HG03469 (cell line): ENCODE measurements around the gene FBXO46.
"Not testable (repeated sequence)": the region's sequence is repeated elsewhere in the genome, so short reads cannot be mapped to it uniquely, and the experiment has no call there.

Experiments
- ATAC-seq: cut with Tn5 transposase; IDR thresholded peaks from one replicate; pipeline ENCODE4 v1.9.1; 2021; ENCODE audit warnings: mild to moderate bottlenecking, moderate library complexity, moderate number of reproducible peaks; ENCODE audit not compliant: unreplicated experiment

The FBXO46 gene

GRCh38 chr19:45766869-45767346 is 36.2 kb upstream of the FBXO46 start:
- no peak for ATAC-seq

DNA sequence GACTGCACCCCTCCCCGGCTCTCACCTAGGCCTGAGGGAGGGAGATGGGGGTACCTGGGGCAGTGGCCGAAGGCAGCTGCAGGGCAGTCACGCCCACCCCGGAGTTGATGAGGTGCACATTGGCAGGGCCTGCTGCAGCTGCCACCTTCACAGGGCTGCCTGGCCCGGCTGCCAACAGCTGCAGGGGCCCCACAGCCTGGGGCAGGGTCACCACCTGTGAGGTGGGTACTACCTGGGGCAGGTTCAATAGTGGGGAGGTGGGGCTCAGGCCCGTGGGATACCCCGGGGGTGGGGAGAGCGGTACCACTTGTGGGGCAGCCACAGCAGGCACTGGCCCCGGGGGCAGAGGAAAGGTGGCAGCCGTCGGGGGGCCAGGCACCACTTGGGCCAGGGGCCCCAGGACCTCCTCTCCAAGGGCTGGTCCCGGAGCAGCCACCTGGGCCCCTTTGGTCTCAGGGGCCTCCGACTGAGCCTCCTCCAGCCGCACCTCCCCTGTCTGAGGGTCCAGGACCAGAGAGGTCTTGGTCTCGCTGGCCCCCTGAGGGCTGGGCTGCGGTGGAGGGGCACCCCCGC is 35.7 kb upstream of the FBXO46 start:
- no peak for ATAC-seq

DNA sequence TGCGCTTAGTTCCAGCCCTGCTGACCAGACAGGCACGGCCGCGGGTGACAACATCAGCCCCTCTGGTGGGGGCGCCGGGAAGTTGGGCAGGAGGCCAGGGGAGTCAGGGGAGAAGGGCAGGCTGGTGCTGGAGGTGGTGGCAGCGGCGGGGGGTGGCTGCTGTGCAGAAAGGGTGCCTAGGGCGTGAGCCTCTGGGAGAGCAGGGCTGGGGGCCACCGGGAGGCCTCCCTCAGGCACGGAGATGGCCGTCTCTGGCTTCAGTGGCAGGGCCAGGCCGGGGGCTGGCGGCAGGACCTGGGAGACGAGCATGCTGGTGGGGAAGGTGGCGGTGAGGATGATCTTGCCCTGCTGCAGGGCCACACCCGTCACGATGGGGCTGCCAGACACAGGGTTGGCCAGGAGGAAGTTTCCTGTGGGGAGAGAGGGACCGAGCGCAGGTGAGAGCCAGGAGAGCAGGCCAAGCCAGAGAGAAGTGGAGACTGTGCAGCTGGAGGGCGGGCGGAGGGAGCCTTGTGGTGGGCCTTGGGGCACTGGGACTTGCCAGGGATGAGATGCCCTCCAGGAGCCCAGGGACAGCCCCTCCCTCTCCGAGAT is 35.1 kb upstream of the FBXO46 start:
- ATAC-seq, result no peak

DNA sequence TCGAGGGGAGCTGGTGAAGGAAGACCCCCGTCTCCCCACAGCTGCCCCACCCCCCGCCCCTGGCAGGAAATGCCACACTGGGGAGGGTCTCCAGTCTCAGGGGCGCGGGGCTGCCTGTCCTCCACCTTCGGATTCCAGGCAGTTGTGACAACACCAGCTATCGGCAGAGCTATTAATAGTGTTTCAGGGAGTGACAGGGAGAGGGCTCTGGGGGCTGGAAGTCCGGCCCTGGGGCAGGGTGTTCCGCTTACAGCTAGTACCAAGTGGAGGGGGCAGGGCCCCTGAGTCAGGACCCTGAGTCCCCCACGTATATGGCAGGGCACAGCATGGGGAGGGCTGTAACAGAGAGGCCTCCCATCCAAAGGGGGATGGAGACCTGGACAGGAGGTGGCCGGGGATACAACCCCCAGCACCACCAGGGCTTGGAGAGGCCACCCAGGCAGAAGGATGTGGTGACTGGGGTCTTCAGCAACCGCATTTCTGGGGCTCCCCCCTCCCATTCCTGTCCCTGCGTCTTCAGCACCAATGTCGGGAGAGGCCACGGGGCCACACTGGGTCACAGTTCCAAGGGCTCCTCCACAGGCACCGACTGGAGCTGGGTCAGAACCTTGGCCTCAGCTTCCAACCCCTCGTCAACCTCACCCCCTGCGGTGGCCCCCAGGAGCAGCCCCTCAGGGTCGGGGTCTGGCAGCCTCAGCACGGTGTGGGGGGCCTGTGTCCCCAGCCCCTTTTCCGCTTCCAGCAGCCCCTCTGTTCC is 34.4 kb upstream of the FBXO46 start:
- ATAC-seq, result no peak

- ATAC-seq, result no peak
These were observed 33.8 kb upstream of the FBXO46 start for GRCh38 chr19:45764475-45764874.

- no peak for ATAC-seq
These were observed 33.1 kb upstream of the FBXO46 start for GRCh38 chr19:45763691-45764294.

GRCh38 chr19:45762870-45763631 is 32.4 kb upstream of the FBXO46 start:
- ATAC-seq, result no peak

DNA sequence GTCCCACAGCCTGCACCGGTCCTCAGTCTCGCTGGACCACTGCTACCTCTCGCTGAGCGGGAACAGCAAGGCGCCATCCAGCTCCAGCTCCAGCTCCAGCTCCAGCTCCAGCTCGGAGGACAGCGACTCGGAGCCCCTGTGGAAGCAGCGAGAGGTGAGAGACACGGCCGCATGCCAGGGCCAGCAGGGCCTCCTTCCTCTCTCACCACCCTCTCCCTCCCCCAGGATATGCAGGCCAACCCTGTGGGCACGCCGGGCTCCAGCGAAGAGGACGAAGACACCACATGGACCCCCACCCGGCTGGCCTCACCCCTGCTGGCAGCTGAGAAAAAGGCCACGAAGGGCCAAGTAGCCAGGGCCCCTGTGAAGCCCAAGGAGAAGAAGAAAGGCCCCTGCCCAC is 31.0 kb upstream of the FBXO46 start:
- no peak for ATAC-seq

DNA sequence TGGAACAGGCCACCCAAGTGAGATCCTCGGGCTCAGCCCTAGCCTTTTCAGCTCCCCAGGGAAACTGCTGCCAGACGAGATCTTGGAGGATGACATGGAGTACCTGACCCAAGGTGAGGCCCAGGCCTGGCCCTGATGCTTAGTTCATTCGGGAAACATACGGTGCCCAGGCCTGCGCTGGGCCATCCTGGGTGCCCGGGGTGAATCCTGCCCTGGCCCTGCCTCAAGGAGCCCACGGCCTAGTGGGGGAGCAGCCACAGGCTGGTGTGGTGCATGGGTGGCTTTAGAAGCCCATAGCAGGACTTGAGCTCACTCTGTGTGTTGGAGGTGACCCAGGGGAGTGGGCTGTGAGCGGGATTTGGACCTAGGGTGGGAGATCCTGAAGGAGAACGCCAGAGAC is 28.2 kb upstream of the FBXO46 start:
- no peak for ATAC-seq

GRCh38 chr19:45757695-45758094 is 27.0 kb upstream of the FBXO46 start:
- no peak for ATAC-seq

DNA sequence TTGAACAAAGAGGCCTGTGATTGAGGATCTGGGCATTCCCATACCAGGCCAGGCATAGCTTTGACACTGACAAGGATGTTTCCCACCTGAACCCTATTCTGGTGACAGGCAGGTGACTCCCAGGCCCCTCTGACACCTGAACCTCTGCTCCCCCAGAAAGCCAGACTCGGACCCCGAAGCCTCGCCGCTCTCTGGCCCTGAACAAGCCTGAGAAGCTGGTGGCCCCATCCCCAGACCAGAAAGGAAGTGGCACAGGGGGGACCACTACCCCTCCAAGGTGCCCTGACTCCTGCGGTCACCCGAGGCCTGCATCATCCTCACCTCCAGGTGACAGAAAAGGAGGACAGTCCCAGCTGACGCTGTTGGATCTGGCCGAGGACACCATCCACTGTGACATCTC is 23.6 kb upstream of the FBXO46 start:
- ATAC-seq, result no peak

- ATAC-seq, result no peak
These were observed 22.9 kb upstream of the FBXO46 start for GRCh38 chr19:45753548-45753947.

DNA sequence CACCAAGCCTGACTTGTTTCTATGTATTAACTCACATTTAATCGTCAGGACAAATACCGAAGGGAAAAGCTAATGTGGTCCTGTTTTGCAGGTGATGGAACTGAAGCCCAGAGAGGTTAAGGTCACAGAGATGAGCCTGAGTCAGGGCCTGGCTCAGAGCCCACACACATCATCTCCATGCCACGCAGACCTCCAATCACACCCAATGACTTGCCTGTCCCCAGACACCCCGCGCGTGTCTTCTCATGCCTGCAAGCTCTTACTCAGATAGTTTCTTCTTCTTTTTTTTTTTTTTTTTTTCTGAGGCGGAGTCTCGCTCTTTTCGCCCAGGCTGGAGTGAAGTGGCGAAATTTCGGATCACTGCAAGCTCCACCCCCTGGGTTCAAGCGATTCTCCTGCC is 21.9 kb upstream of the FBXO46 start:
- ATAC-seq, result no peak

DNA sequence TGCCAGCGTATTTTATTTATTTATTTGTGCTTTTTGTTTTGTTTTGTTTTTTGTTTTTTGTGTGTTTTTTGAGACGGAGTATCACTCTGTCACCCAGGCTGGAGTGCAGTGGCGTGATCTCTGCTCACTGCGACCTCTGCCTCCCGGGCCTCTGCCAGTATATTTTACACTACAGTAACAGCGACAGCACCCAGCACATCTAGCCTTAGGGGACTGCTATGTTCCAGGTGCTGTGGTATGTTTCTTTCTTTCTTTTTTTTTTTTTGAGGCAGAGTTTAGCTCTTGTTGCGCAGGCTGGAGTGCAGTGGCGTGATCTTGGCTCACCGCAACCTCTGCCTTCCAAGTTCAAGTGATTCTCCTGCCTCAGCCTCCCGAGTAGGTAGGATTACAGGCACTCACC is 20.8 kb upstream of the FBXO46 start:
- ATAC-seq, result not testable (repeated sequence)

DNA sequence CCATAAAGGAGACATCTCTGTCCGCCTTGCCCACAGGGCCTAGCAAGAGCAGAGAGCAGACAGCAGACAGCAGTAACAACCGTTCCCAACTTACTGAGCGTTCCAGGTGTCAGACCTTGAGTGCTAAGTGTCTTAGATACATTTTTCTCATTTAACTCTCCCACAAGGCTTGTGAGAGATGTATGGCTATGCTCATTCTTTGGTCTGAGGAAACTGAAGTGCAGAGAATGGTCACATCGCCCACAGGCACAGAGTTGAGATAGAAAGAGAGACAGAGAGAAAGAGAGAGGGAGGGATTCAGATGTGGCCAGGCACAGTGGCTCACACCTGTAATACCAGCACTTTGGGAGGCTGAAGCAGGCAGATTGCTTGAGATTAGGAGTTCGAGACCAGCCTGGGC is 16.8 kb upstream of the FBXO46 start:
- ATAC-seq, result no peak

- ATAC-seq, result no peak
These were observed 16.2 kb upstream of the FBXO46 start for GRCh38 chr19:45746866-45747265.

DNA sequence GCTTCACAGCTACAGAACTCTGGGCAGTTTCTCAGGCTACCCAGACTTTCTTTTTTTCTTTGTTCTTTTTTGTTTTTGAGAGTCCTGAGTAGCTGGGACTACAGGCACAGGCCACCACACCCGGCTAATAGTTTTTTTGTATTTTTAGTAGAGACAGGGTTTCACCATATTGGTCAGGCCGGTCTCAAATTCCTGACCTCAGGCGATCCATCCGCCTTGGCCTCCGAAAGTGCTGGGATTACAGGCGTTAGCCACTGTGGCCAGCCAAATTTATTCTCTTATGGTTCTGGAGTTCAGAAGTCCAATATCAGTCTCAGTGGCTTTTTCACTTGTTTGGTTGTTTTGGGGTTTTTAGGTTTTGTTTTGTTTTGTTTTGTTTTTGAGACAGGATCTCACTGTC is 14.9 kb upstream of the FBXO46 start:
- ATAC-seq, result no peak

DNA sequence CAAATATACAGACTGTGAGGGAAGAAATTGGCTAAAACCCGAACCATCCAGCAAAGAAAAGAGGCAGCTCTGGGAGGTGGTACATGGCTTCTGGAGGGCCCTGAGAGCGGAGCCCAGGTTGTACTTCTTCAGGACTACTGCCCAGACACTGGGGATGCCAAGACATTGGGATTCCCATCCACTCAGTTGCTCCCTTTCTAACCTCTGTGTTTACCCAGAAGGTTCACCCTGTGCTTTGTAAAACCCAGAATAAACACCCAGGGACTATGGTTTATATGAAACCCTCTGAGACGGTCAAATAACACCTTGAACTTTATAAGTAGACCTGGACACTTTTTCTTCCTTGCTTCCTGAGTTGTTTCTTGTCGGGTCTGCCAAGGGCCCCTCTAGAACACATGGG is 12.3 kb upstream of the FBXO46 start:
- ATAC-seq, result no peak

DNA sequence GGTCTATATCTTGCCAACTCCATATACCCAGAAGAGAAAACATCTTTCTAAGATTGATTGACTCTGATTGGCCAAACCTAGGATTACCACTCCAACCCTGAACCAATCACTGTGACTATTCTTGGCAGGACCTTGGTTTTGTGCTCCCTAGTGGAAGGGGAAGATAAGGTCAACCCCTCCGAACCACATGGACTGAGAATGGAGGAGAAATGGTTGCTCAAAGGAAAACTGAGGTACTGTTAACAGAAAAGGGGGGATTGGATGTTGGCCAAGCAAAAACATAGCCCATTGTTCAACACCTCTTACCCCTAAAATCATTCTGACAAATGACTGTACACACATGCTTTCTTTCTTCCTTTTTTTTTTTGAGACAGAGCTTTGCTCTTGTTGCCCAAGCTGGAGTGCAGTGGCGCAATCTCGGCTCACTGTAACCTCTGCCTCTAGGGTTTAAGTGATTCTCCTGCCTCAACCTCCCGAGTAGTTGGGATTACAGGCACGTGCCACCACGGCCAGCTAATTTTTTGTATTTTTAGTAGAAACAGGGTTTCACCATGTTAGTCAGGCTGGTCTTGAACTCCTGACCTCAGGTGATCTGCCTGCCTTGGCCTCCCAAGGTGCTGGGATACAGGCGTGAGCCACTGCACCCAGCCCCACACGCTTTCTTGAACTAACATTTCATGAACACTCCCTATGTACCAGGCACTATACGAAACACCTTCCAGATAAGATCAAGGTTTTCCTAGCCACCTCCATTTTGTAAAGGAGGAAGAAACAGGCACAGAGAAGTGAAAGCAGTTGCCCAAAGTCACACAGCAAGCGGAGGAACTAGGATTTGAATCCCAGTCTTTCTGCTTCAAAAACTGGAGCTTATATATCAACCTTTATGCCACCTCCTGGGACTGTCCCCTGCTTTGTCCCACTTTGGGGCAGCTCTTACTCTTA is 9.1 kb upstream of the FBXO46 start:
- no peak for ATAC-seq

- no peak for ATAC-seq
These were observed 2.6 kb upstream of the FBXO46 start, which contains the start of gene MEIOSIN for GRCh38 chr19:45733160-45733810. Gene MEIOSIN (plus strand): TSS chr19:45733439. CDS start chr19:45735377, 1,938 bp downstream.
